Osteoblast (primary cell): ENCODE measurements around the gene FGFRL1. TPM values are rescaled to one million over a fixed set of nuclear protein-coding genes. Genes with fewer than 3 reads are reported as not detected.

Experiments used
- DNase-seq: peaks from one replicate; pipeline ENCODE4 v3.0.0; 2011; ENCODE audit warnings: low spot score, mixed read lengths; ENCODE audit not compliant: insufficient read length; ENCODE audit errors: missing footprints
- H2AFZ ChIP-seq: 2 replicates; pipeline ENCODE4 v1.6.0; 2011; ENCODE audit warnings: mild to moderate bottlenecking, low read length
- H3K27ac ChIP-seq: 2 replicates; pipeline ENCODE4 v1.5.1; 2011; ENCODE audit warnings: mild to moderate bottlenecking, low read depth, low read length, moderate library complexity
- H3K27me3 ChIP-seq: 2 replicates; pipeline ENCODE4 v1.6.0; 2012; ENCODE audit warnings: mild to moderate bottlenecking, control low read depth, inconsistent platforms, low read length, moderate library complexity; ENCODE audit not compliant: insufficient read depth
- H3K36me3 ChIP-seq: 2 replicates; pipeline ENCODE4 v1.5.1; 2011; ENCODE audit warnings: mild to moderate bottlenecking, low read length, control low read depth, moderate library complexity; ENCODE audit not compliant: insufficient read depth
- H3K4me1 ChIP-seq: 2 replicates; pipeline ENCODE4 v1.5.1; 2011; ENCODE audit warnings: mild to moderate bottlenecking, low read length, control low read depth, moderate library complexity; ENCODE audit not compliant: insufficient read depth
- H3K4me2 ChIP-seq: 2 replicates; pipeline ENCODE4 v1.6.0; 2011; ENCODE audit warnings: mild to moderate bottlenecking, low read length; ENCODE audit not compliant: insufficient read depth
- H3K4me3 ChIP-seq: fragments of 200-600 bp; sonication (generic); 3 replicates; pipeline ENCODE4 v1.5.1; 2012; ENCODE audit warnings: mild to moderate bottlenecking, low read length, inconsistent platforms; ENCODE audit not compliant: insufficient read depth
- H3K79me2 ChIP-seq: 2 replicates; pipeline ENCODE4 v1.6.0; 2012; ENCODE audit warnings: mild to moderate bottlenecking, low read length, control low read depth, inconsistent platforms; ENCODE audit not compliant: insufficient read depth
- H3K9me3 ChIP-seq: 2 replicates; pipeline ENCODE4 v1.5.1; 2011; ENCODE audit warnings: low read depth, low read length, control low read depth
- H4K20me1 ChIP-seq: 2 replicates; pipeline ENCODE4 v1.6.0; 2012; ENCODE audit warnings: mild to moderate bottlenecking, low read length, control low read depth; ENCODE audit not compliant: insufficient read depth
- total RNA-seq: library from RNA; depleted of rRNA; stranded (reverse); fragments of >200 nt; gene quantifications from 2 replicates; pipeline ENCODE4 v1.2.3, GENCODE V29; 2012
- TF ChIP-seq, protein P1 (sequence below): IDR thresholded peaks from 2 replicates; pipeline ENCODE4 v1.5.1; 2011; ENCODE audit warnings: mild to moderate bottlenecking, low read depth, low read length, moderate library complexity; ENCODE audit errors: extremely low read depth

Gene FGFRL1
- total RNA-seq, 1 donor = 30.8 TPM

DNA sequence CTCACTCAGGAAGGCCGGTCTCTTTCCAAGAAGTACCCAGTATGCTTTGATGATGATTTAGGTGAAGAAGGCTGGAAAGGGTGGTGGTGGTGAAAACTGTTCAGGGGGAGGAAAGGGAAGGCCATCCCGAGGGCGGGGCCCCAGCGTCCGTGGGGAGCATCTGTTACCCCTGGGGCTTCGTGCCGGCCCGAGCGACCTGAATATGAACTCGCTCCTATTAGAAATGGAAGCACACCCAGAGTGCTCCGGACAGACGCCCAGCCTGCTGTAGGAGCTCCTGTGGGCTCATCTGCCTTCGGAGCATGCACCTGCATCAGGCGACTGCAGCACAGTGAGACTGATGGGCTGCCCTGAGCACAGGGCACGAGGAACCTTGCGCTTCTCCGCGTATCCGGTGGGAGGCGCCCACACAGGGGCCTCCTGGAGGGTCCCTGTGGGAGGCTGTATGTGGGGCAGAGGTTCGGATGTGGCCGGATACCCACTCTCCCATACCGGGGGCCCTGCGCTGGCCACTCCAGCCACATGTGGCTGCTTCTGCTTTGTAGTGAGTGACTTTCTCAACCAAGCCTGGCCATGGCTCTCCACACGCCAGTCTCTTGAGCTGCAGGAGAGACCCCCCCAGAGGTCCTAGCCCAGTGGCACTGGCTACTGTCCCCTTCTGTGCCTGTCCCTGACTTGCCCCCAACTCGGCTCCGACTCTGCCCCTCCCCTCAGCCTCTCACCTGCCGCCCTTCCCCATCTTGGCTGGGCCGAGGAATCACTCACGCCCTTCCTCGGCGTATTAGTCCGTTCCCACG is 36.7 kb downstream of the FGFRL1 start:
- H3K9me3 ChIP-seq = no peaks in the 10 kb centered on the region
- H3K79me2 ChIP-seq = no peaks in the 10 kb centered on the region
- peaks cover 15% of the 10 kb centered on the region for H3K27me3 ChIP-seq
- no peaks in the 10 kb centered on the region for H3K36me3 ChIP-seq
- H3K4me2 ChIP-seq = peak overlapping the region; percentile 76
- H3K27ac ChIP-seq = no peak overlapping the region
- peak; percentile 56 for DNase-seq
- H2AFZ ChIP-seq = no peak overlapping the region
- no peak overlapping the region for H3K4me3 ChIP-seq
- H3K4me1 ChIP-seq = peaks cover 49% of the 10 kb centered on the region
- TF ChIP-seq, protein P1, sequence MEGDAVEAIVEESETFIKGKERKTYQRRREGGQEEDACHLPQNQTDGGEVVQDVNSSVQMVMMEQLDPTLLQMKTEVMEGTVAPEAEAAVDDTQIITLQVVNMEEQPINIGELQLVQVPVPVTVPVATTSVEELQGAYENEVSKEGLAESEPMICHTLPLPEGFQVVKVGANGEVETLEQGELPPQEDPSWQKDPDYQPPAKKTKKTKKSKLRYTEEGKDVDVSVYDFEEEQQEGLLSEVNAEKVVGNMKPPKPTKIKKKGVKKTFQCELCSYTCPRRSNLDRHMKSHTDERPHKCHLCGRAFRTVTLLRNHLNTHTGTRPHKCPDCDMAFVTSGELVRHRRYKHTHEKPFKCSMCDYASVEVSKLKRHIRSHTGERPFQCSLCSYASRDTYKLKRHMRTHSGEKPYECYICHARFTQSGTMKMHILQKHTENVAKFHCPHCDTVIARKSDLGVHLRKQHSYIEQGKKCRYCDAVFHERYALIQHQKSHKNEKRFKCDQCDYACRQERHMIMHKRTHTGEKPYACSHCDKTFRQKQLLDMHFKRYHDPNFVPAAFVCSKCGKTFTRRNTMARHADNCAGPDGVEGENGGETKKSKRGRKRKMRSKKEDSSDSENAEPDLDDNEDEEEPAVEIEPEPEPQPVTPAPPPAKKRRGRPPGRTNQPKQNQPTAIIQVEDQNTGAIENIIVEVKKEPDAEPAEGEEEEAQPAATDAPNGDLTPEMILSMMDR = no peak
- H4K20me1 ChIP-seq = no peaks in the 10 kb centered on the region

GRCh38 chr4:1048773-1049590 is 37.6 kb downstream of the FGFRL1 start:
- TF ChIP-seq, protein P1 = no peak
- H4K20me1 ChIP-seq = no peaks in the 10 kb centered on the region

DNA sequence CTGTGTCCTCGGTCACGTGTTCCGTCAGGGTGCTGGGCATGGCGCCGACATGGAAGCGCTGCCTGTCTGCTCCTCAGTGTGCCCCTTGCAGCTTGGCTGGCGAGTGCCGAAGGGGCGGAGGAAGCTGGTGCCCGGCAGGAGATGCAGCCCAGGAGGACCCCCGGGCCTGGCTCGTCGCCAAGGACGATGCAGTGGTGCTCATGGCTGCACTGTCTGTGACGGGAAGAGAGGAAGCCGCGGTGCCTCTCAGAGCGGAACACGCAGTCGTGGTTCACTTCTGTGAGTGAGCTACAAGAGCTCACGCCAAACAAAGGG is 38.1 kb downstream of the FGFRL1 start:
- no peak overlapping the region for H2AFZ ChIP-seq
- no peak overlapping the region for H3K4me2 ChIP-seq
- no peaks in the 10 kb centered on the region for H3K36me3 ChIP-seq
- H3K9me3 ChIP-seq = no peaks in the 10 kb centered on the region
- no peaks in the 10 kb centered on the region for H3K79me2 ChIP-seq
- peak; percentile 68 for DNase-seq
- H3K4me1 ChIP-seq = peaks cover 42% of the 10 kb centered on the region
- H3K27ac ChIP-seq = no peak overlapping the region
- no peaks in the 10 kb centered on the region for H4K20me1 ChIP-seq
- TF ChIP-seq, protein P1 = no peak
- peaks cover 22% of the 10 kb centered on the region for H3K27me3 ChIP-seq
- no peak overlapping the region for H3K4me3 ChIP-seq

More at GRCh38 chr4:1048773-1049590, 37.6 kb downstream of the FGFRL1 start:
- Histone ChIP-seq H3K4me1 (peaks cover 48% of the 10 kb centered on the region), H3K4me3 (no peak overlapping the region), H3K27me3 (peaks cover 22% of the 10 kb centered on the region), H3K4me2 (no peak overlapping the region), H3K36me3 (no peaks in the 10 kb centered on the region), H3K9me3 (no peaks in the 10 kb centered on the region), H2AFZ (no peak overlapping the region), H3K27ac (no peak overlapping the region), H3K79me2 (no peaks in the 10 kb centered on the region)
- DNase-seq = peak; percentile 62
